SH-SY5Y (cell line): ENCODE data around the gene SNPH.

Experiments used
- GATA2 ChIP-seq: IDR thresholded peaks from 2 replicates; pipeline ENCODE4 v1.6.1; 2011; ENCODE audit warnings: mild to moderate bottlenecking, low read depth, low read length
- GATA3 ChIP-seq: IDR thresholded peaks from 2 replicates; pipeline ENCODE4 v1.6.1; 2011; ENCODE audit warnings: low read depth, mild to moderate bottlenecking, low read length, moderate library complexity

GRCh38 chr20:1299522-1299921, 33.4 kb downstream of the SNPH start:
- TF ChIP-seq GATA2 = no peak
- no peak for TF ChIP-seq GATA3
